HL-60/S4 (cell line): ENCODE data around the gene PTPN6.

ENCODE experiments used
- in situ Hi-C: fragments of 300-500 bp; cut with MboI; formaldehyde crosslinking; loops from 2 replicates; pipeline ENCODE4 v1.14.3; 2022; ENCODE audit warnings: low sequenced_read_pairs

Gene PTPN6

DNA sequence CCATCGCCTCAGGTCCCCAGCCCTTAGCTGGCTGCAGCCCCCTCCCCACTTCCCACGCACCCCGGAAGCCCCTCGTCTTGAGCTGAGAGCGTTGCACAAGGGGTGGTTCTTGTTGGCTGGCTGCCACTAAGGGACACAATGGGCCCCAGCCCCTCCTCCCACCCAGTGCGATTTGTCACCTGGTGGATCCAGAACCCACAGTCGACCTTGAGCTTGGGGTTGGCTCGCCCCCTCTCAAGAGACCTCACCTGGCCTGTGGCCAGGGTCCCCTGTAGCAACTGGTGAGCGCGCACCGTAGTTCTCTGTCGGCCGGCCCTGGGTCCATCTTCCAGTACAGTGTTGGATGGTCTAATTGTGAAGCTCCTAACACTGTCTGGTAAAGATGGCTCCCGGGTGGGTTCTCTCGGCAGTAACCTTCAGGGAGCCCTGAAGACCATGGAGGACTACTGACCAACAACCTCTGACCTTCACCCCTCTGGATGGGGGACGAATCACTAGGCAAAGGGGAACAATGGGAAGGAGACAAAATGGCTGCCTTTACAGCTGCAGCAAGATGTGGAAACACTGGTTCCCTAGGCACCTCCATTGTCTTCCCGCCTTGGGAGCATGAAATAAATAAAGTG lies 12.7 kb downstream of the PTPN6 start:
- in situ Hi-C loops = no loop called here

DNA sequence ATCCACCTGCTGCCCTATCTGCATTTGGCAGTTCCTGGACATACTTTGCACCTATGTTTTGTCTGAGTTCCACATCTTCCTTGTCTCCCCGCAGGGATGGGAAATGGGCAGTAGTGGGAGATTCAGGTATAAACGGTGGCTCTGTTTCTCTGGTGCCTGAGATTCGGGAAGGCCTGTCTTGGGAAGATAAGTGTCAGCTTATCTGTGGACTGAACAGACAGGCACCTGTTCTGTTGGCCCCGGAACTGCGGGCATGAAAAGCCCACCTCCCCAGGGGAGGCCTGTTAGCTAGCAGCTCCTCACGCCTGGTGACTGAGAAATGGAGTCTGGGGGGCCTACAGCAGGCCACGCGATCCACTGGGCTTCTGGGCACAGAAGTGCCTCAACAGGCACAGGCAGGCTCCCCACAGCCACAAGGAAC lies 13.5 kb downstream of the PTPN6 start:
- in situ Hi-C loops = no loop called here

DNA sequence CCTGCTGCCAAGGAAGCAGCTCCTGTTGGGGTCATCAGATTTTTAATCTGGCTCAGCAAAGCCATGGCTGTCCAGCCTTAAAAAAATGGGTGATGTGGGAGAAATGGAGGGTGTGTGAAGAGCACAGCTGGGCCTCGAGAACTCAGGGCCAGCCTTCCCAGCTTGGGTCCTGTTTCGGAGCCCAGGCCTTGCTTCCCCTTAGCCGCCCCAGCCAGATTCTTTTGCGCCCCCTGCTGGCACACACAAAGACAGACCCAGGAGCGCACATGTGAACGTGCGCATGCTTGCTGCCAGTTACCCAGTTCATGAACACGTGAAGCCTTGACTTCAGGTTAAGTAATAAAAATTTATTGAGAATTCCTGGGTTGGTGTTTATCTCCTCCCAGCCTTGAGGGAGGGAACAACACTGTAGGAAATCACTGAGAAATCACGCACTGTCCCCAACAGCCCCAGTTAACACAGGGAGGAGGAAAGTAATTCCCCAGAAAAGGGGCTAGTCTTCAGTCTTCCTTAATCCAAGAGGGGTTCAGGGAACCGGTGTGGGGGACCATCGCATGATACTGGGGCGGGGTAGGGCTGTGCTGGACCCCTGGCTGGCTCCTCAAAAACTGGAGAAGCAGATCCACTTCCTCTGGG lies 14.0 kb downstream of the PTPN6 start:
- in situ Hi-C loops = no loop called here

DNA sequence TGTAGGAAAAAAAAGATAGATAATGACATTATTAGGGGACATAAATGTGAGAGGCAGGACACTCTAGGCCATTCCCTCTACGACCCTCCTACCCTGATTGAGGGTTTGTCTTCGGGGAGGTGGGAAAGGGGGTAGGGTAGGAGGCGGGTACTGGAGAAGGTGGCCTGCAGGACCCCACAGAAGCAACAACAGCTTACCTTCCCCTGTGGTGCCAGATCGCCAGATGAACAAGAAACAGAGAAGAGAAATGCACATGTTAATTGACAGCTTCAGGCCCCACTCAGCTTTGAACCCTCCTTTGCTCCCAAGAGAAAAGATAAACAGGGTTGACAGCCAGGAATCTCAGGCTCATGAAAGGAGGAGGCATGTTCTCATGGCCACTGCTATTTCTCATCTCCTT lies 14.6 kb downstream of the PTPN6 start:
- in situ Hi-C loops = no loop called here

DNA sequence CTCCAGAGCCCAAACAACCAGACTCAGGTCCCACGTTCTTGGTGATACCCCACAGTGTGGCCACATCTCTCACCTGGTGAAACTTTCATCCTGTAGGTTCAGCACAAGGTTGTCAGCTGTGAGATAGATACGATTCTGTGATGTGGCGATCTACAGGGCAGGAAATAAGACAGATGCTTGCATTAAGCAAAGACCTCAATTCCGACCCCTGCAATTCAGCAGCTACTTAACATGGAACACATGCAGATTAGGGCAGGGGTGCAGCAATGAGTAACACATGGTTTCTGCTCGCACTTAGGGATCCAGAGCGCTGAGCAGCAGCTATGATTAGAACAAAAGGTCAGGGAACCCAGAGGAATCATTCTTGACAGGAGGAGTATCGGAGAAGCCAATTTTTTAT lies 15.2 kb downstream of the PTPN6 start:
- in situ Hi-C loops = no loop called here

DNA sequence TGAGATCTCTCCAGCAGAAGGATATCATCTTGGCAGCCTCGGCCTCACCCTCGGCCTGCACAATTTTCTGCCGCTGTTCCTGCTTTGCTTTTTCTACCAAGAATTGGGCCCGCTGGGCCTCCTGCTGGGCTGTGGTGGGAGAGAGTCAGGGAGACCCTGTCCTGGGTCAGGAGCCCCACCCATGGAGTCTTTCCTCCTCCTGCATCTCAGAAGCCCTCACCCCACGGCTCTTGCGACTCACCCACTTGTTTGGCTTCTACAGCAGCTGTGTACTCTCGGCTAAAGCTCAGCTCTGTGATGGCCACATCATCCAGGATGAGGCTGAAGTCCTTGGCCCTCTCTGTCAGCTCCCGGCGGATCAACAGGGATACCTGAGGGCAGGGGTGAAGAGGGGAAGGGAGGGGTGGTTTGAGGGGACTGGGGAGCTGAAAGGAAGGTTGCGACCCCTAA lies 16.5 kb downstream of the PTPN6 start:
- in situ Hi-C loops = no loop called here

DNA sequence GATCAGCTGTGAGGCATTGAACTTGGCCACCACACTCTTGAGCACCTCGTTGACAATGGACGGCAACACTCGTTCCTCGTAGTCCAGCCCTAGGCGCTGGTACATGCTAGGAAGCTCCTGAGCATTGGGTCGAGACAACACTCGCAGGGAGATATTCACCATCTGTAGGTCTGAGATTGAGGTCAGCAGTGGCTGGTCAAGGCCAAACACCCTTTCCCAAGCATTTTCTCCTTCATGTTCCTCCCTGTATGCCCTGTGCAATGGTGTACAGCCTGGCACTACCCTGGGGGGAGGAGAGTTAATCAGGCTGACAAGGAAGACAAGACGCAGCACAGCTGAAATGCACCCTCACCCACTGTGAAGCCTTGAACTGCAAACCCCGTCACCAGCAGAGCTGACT lies 17.3 kb downstream of the PTPN6 start:
- in situ Hi-C loops = no loop called here

DNA sequence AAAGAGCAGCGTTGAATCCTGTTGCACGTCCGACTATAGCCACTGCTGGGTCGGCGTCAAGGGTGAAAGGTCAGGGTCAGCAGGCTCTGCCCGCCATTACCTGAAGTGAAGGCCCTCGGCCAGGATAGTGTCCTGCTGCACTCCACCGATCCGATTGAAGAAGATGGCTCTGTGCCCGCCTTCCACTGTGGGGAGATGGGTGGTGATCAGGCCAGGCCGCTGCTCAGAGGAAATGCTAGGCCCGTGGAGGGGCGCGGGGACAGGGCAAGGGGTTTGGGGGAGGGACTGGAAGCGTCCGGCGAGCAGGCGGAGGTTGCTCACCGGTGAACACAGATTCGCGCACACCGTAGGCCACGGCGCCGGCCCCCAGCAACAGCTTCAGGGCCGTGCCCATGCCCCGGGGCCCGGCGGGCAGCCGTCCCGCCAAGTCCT lies 19.0 kb downstream of the PTPN6 start:
- in situ Hi-C loops = no loop called here

DNA sequence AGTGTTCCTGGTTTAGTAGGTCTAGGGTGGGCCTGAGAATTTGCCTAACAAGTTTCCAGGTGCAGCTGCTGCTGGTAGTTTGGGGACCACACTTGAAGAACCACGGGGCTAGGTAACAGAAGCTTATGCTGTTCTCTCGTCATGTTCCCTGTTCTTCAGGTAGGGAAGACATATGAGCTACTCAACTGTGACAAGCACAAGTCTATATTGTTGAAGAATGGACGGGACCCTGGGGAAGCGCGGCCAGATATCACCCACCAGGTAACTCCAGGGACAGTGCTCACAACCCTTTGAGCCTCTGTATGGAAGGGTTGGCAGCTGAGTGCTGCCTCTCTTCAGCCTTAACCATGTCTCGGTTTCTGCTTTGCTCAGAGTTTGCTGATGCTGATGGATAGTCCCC lies 23.0 kb downstream of the PTPN6 start:
- in situ Hi-C loops = no loop called here

DNA sequence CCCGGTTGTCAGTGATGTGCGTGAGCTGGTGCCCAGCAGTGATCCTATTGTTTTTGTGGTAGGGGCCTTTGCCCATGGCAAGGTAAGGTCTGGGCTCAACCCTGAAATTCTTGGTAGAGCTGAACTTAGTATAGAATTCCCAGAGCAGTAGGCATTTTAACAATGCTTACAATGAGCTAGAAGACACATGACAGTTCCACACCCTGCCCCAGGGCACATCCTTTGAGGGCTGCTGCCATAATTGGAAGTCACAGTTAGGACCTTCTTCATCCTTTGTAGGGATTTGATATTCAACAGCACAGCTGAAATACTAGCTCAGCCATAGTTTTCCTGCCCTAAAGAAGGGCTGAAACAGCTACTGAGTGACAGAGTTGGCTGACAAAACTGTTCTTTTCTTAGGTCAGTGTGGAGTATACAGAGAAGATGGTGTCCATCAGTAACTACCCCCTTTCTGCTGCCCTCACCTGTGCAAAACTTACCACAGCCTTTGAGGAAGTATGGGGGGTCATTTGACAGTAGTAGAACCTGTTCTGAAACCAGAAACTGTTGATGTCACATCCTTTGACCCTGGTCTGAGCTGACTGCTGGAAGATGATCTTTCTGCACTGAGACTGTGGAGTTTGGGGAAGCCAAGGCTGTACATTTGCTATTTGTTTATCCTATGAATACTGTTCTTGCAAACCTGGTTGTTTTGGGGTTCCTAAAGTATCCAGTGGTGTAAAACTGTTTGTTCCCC lies 24.3 kb downstream of the PTPN6 start:
- in situ Hi-C loops = no loop called here

DNA sequence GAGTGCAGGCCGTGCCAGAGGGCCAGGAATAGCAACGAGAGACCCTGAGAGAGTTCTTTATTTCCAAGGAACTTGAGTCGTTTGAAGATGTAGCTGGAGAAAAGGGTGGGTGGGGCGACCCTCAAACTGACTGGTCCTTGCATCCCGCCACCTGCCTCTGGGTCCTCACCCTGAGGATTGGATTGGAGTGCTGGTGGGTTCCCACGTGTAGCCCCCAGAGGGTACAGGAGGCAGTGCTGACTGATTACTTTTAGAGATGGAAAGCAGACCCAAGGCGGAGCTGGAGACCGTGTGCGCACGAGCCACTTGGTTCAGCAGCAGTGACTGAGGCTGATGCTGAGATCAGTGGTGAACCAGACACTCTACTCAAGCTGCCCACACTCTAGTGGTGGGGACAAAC lies 26.5 kb downstream of the PTPN6 start:
- in situ Hi-C loops = no loop called here

DNA sequence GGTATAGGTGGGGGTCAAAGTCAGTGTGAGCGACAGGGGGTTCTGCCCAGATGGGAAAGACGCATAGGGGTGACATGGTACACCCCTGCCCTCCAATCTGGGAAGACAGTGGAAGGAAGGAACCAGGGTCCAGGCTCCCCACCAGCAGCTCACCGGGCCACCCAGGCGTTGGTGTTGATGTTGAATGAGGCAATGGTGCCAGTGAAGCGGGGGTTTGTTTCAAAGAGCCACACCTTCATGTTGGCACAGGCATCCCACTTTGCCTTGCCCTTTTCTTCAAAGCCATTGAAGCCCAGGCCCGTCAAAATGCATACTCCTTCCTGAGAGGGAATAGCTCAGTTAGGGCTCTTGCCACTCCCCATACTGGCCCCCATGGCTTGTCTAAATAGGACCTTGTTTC lies 27.0 kb downstream of the PTPN6 start:
- in situ Hi-C loops = no loop called here

DNA sequence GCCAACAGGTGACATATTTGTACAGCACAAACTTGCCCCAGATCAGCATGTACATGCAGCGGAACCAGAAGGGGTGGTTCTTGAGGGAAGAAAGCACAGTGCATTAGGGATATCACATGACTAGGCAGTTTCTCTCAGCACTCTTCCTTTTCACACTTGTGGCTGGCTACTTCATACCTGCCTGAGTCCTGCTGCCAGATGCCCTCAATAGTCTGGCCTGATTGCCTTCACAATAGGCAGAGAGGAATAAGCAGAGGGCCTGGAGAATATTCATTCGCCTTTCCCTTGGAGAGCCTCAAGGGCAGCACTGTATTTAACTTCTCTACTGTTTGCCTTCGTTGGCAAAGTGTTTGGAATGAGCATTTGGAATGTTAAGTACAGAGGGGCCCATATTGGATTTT lies 27.5 kb downstream of the PTPN6 start:
- in situ Hi-C loops = no loop called here

DNA sequence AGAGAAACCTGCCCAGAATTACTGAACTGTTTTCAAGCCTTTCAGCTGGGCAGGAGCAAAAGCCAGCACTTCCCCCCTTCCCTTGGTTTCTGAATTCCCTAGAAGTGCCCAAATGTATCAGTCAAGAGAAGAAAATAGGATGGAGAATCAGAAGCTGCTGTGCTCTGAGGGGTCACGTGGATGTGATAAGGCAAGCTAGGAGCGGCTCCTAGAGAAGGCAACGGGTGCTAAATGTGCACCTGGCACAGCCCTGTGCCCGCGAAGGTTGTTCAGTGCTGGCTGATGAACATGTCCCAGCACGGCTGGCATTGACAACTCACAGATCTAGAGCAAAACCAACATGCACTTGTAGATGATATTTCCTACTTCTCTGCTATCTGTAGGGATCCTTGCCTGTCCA lies 27.9 kb downstream of the PTPN6 start:
- in situ Hi-C loops = no loop called here

DNA sequence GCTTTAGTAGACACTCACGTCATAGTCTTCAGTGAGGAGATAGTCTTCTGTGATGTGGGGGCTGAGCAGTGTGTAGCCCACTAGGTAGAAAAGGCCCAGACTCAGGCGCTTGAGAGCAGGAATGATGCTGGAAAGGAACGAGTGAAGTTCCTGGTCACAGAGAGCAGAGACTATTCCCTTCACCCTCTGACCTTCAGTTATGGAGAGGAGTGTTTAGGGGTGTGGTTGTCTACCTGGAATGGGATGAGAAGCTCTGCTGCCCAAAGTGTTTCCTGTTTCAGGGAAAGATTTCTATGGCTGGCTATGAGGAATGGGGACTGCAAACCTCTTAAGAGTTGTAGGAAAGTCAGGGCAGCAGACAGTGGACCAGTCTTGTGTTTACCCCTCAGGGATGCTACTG lies 28.3 kb downstream of the PTPN6 start:
- in situ Hi-C loops = no loop called here

DNA sequence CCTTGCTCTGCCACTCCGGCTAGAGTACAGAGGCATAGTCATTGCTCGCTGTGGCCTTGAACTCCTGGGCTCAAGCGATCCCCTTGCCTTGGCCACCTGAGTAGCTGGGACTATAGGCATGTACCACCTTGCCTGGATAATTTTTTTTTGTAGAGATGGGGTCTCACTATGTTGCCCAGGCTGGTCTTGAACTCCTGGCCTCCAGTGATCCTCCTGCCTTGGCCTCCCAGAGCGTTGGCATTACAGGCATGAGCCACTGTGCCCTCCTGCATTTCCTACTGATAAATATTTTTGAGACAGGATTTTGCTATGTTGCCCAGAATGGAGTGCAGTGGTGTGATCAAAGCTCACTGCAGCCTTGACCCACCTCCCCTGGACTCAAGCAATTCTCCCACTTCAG lies 28.9 kb downstream of the PTPN6 start:
- in situ Hi-C loops = no loop called here

DNA sequence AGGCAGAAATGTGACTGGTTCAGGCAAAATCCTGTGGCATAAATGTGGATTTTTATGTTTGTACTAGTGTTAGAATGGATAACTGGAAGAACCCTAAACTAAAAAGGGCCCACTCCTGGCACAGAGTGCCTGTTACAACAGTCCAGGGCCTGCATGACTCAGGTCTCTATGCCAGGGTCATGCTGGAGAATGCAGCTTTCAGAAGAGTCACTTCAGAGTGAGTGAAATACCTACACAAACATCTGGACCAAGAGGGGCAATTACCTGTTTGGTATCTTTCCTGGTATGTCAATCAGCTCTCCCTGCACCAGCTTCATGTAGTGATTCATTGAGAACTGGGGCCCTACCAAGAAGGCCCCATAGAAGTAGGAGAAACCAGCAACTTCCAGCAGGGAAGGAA lies 29.6 kb downstream of the PTPN6 start:
- in situ Hi-C loops = no loop called here

DNA sequence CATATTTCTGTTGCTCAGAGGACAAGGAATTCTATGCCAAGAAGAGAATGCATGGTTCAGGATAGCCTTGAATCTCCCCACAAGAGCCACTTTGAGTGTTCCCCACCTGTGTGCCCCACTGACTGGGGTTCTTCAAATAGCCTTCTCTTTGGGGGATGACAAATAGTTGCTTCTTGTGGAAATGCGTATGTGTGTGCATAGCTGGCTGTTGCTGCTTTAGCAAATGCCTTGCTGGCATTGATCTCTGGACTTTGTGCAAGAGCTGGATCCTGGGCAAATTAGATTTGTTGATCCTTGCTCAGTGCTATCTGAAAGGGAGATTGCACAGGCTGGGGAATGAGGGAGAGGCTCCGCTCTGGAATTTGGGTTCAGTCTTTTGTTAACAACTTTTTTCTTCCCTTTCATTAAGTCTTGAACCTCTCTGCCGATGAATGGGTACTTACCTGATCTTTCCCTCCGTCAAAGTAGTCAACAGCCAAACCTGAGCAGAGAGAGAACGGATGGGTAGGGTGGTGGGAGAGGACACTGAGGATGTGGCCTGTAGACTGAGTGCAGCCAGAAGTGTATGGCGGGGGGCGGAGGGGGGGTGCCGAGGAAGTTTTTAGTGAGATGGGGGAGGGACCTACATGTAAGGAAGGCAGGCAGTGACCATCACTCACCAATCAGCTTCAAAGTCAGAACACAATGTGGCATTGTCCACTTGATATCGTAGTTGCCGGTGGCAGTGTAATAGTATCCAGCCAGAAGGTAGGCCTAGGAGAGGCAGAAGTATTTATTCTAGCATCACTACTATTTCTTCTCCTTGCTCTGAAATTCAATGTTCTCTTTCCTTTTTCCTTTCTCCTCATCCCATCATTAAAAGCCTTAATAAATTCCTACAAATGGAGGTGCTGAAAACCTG lies 30.2 kb downstream of the PTPN6 start:
- in situ Hi-C loops = no loop called here

DNA sequence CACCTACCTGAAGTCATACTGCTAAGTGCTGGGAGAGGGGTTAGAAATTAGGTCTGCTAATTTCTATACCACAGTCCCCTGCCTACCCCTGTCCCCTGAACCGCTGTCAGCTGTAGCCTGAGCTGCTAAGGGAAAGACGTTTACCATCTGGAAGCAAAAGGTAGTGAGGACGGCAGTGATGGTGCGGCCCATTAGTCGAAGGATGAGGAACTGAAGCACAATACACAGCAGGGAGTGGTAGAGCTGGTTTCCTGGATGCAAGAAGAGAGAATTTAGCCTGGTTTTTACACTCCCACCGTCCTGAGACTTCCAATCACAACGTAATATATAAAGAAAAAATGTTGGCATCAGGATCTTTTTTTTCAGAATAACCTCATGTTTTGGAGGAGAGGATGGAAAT lies 31.4 kb downstream of the PTPN6 start:
- in situ Hi-C loops = no loop called here

DNA sequence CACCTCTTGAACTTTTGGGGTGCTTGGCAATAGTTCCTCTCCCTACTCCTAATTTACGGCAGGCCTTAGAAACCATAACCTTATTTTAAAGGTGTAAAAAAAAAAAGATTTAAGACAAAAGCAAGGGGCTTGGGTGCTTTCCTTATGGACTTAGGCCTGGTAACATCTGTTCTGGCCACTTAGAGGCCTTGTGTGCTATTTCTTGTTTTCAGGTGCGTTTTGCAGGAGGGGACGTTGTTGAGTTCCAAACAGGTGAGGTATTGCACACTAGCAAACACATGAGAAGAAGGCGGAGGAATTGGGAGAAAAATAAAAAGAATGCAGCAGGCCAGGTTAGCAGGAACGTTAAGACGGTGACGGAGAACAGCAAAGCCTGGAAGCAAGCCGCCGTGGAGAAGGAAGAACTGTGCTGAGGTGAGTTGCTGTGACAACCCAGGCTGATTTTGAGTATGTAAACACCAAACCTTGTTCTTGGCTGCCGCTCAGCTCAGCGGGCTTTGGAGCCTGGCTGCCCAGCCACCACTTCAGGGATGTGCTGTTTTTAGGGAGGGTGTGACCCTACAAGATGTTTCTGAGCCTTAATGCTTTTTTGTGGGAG lies 36.9 kb downstream of the PTPN6 start:
- in situ Hi-C loops = no loop called here

DNA sequence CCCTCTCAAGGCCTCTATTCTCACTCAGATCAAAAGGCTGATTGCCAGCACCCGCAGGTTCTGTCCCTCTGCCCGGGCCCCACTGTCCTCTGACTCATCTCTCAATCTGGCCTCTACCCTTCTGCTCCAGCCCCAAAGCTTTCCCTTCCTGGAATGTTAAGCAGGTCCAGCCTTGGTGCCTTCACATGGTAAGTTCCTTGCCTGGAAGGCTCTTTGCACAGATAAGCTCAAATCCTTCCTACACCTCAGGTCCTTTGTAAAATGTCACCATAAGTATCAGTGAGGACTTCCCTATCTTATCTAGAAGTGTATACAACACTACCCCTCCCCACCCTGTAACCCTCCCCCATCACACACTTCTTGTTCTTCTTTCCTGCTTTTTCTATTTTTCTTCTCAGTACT lies 44.9 kb downstream of the PTPN6 start:
- in situ Hi-C loops = no loop called here
